PC-9 (cell line): ENCODE data around the gene NUP107.

Experiments used
- EZH2 ChIP-seq: fragments of 200-600 bp; sonication (generic); IDR thresholded peaks from 2 replicates; pipeline ENCODE4 v1.8.0; 2017; ENCODE audit warnings: antibody characterized with exemption, low read depth
- TF ChIP-seq, protein P1 (sequence below): fragments of 200-600 bp; sonication (generic); conservative IDR thresholded peaks from 2 replicates; pipeline ENCODE4 v1.6.1; 2017; ENCODE audit warnings: mixed run types, antibody characterized with exemption, mild to moderate bottlenecking, moderate library complexity

- TF ChIP-seq, protein P1, sequence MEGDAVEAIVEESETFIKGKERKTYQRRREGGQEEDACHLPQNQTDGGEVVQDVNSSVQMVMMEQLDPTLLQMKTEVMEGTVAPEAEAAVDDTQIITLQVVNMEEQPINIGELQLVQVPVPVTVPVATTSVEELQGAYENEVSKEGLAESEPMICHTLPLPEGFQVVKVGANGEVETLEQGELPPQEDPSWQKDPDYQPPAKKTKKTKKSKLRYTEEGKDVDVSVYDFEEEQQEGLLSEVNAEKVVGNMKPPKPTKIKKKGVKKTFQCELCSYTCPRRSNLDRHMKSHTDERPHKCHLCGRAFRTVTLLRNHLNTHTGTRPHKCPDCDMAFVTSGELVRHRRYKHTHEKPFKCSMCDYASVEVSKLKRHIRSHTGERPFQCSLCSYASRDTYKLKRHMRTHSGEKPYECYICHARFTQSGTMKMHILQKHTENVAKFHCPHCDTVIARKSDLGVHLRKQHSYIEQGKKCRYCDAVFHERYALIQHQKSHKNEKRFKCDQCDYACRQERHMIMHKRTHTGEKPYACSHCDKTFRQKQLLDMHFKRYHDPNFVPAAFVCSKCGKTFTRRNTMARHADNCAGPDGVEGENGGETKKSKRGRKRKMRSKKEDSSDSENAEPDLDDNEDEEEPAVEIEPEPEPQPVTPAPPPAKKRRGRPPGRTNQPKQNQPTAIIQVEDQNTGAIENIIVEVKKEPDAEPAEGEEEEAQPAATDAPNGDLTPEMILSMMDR: no peak
- no peak for TF ChIP-seq EZH2
Measured at GRCh38 chr12:68646484-68646883, 40.3 kb upstream of the NUP107 start.
